GM12873 (cell line): ENCODE measurements around the gene SCD5.

Experiments
- TF ChIP-seq, protein P1 (sequence below): IDR thresholded peaks from 2 replicates; pipeline ENCODE4 v1.5.1; 2012; ENCODE audit warnings: low read depth, mild to moderate bottlenecking, moderate library complexity, low read length, control low read depth; ENCODE audit not compliant: insufficient read depth; ENCODE audit errors: missing control alignments

The SCD5 gene

DNA sequence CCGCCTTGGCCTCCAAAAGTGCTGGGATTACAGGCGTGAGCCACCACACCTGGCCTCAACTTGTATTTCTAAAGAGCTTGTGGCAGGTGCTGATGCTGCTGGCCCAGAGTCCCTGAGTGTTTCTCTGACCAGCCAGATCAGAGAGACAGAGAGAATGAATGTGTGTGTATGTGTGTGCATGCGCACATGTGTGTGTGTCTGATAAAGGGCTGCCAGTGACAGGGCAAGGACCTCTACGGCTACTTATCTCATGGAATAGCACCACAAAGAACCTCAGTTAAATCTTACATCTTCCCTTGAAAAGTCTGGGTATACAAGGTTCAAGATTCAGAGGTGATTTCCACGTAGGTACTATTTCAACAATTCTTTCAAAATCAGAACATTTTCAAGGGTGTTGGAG is 86.0 kb downstream of the SCD5 start:
- TF ChIP-seq, protein P1, sequence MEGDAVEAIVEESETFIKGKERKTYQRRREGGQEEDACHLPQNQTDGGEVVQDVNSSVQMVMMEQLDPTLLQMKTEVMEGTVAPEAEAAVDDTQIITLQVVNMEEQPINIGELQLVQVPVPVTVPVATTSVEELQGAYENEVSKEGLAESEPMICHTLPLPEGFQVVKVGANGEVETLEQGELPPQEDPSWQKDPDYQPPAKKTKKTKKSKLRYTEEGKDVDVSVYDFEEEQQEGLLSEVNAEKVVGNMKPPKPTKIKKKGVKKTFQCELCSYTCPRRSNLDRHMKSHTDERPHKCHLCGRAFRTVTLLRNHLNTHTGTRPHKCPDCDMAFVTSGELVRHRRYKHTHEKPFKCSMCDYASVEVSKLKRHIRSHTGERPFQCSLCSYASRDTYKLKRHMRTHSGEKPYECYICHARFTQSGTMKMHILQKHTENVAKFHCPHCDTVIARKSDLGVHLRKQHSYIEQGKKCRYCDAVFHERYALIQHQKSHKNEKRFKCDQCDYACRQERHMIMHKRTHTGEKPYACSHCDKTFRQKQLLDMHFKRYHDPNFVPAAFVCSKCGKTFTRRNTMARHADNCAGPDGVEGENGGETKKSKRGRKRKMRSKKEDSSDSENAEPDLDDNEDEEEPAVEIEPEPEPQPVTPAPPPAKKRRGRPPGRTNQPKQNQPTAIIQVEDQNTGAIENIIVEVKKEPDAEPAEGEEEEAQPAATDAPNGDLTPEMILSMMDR, result no peak

- TF ChIP-seq, protein P1, result no peak
These were observed 87.3 kb downstream of the SCD5 start for GRCh38 chr4:82711158-82711785.

- TF ChIP-seq, protein P1, result no peak
These were observed 88.2 kb downstream of the SCD5 start for GRCh38 chr4:82710197-82710929.

- TF ChIP-seq, protein P1, result no peak
These were observed 89.6 kb downstream of the SCD5 start for GRCh38 chr4:82708982-82709381.

DNA sequence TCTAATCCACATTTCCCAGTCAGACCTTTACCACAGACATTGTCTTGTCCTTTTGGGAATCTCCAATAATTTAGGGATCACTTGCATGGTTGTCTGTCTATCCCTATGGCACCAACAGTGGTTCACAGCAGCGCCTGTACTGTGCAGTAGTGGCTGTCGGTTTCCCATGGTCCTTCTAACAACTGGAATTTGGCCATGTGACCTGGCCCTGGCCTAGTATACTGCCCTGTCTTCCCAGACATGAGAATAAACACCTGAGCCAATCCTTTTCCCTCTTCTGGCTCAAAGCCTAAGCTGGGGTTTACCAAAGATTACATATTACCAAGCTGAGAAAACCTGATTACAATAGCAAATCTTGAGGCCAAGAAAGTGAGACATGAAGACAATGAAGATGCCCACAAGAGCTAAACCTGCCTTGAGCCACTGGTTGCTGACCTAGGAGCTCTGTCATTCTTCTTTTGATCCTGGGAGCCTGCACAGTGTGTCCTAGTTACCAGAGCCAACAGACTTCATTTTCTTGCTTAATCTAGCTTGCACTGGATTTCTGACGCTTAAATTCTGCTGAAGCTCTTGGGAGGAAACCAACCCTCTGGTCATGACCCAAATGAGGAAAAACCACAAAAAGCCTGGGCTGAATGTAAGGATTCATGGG is 92.1 kb downstream of the SCD5 start:
- TF ChIP-seq, protein P1, result no peak

GRCh38 chr4:82705928-82706300 is 92.7 kb downstream of the SCD5 start:
- TF ChIP-seq, protein P1, result no peak

DNA sequence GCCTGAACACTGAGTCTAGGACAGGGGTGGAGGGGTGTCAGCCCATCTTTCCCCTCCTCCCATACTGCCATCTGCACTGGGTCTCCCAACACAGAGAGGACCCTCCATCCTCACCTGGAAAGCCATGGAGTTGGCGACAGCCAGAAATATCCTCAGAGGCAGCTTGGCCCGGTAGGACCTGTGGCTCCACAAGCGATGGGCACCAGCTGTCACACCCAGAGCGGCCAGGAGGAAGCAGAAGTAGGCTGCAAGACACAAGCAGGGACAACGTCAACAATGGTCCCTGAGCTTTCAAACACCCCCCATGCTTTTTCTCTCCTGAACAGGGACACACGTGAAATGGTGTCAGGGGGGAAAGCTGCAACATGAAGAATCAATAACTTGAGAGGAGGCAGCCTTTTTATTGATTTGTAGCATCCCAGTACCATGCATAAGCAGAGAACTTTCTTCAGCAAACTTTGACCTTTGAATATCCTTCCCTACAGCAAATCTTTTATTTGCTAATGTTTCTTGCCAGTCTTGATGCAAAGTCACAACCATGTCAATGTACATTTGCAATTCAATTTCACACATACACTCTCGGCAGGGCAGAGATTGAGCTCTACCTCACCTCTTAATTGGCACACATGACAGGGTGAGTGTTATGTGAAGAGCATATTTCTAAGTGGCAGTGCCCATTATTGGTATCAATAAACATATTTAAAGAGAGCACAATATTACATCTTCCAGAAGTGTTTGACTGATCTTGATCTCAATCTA is 93.2 kb downstream of the SCD5 start:
- TF ChIP-seq, protein P1, result no peak
